ENCODE data around the gene ACTR1A. TPM values are rescaled to one million over a fixed set of nuclear protein-coding genes. Genes with fewer than 3 reads are reported as not detected.

The ACTR1A gene
- total and polyA plus RNA-seq, 9 of the 15 experiments (the other 6 are each of a cell fraction or from before 2014, with no cell fraction given), result 36.3 to 77.2 (median 49.6) TPM

GRCh38 chr10:102502337-102503151 lies at the start of gene ACTR1A (continued):
- TF ChIP-seq HMBOX1 (IDR thresholded peaks at IDR 0.05) (peak; percentile 50; the same call in 1 of the 2 replicates), GMEB1 (CRISPR knock-in tag; IDR thresholded peaks at IDR 0.05) (peak; percentile 30; the same call in 1 of the 2 replicates), TCF3 (CRISPR knock-in tag; IDR thresholded peaks at IDR 0.05) (no peak), JUND (IDR thresholded peaks at IDR 0.05; ENCODE audit: borderline replicate concordance, low read depth, low read length) (peak; percentile 54; the same call in 1 of the 2 replicates), JUND (tag; IDR thresholded peaks at IDR 0.05; ENCODE audit: borderline replicate concordance, low read depth, low read length) (no peak), TBP (optimal IDR thresholded peaks at IDR 0.05; ENCODE audit: low read depth, low read length) (peak; percentile 34), TEAD1 (CRISPR knock-in tag; IDR thresholded peaks at IDR 0.05) (peak; percentile 8 to 70; a peak in 2 of 4 replicates), ZNF121 (CRISPR knock-in tag; conservative IDR thresholded peaks at IDR 0.05) (no peak), RBFOX2 (IDR thresholded peaks at IDR 0.05; ENCODE audit: low read depth, low read length) (peak; percentile 64), PKNOX1 (IDR thresholded peaks at IDR 0.05) (peak; percentile 78), ATF7 (IDR thresholded peaks at IDR 0.05) (peak; percentile 65), POLR2A (conservative IDR thresholded peaks at IDR 0.05) (peak; percentile 76), TARDBP (IDR thresholded peaks at IDR 0.05) (no peak), SP1 (CRISPR knock-in tag; IDR thresholded peaks at IDR 0.05) (peak; percentile 4; the same call in 1 of the 2 replicates), L3MBTL2 (IDR thresholded peaks at IDR 0.05) (peak; percentile 64; the same call in 1 of the 2 replicates), MTA1 (IDR thresholded peaks at IDR 0.05; ENCODE audit: borderline replicate concordance) (0 out of 2 replicates have a peak, but pooled peaks have one; percentile 16), ESRRA (IDR thresholded peaks at IDR 0.05; ENCODE audit: borderline replicate concordance, low read depth) (no peak), THRAP3 (IDR thresholded peaks at IDR 0.05; ENCODE audit: borderline replicate concordance) (no peak), U2AF1 (optimal IDR thresholded peaks at IDR 0.05; ENCODE audit: low read depth, low read length) (no peak), SREBF1 (IDR thresholded peaks at IDR 0.05; ENCODE audit: borderline replicate concordance, low read depth, low read length) (no peak), PBX2 (CRISPR knock-in tag; IDR thresholded peaks at IDR 0.05; ENCODE audit: low read depth) (no peak), PBX2 (tag; conservative IDR thresholded peaks at IDR 0.05; ENCODE audit: low read depth) (peak; percentile 49; the same call in 1 of the 2 replicates), NRF1 (conservative IDR thresholded peaks at IDR 0.05 in 1 of 2, IDR thresholded peaks at IDR 0.05 in 1 of 2) (peak; percentile 95 to 96)
